GM11168 (cell line): Measurements from ENCODE around the gene CUL4B.
"Not testable (repeated sequence)": the region's sequence is repeated elsewhere in the genome, so short reads cannot be mapped to it uniquely, and the experiment has no call there.

Experiments used
- in situ Hi-C: fragments of 300-500 bp; cut with MboI; formaldehyde crosslinking; loops from one replicate; pipeline ENCODE4 v1.12.0; 2022; ENCODE audit warnings: low sequenced_read_pairs; ENCODE audit not compliant: unreplicated experiment

CUL4B gene

DNA sequence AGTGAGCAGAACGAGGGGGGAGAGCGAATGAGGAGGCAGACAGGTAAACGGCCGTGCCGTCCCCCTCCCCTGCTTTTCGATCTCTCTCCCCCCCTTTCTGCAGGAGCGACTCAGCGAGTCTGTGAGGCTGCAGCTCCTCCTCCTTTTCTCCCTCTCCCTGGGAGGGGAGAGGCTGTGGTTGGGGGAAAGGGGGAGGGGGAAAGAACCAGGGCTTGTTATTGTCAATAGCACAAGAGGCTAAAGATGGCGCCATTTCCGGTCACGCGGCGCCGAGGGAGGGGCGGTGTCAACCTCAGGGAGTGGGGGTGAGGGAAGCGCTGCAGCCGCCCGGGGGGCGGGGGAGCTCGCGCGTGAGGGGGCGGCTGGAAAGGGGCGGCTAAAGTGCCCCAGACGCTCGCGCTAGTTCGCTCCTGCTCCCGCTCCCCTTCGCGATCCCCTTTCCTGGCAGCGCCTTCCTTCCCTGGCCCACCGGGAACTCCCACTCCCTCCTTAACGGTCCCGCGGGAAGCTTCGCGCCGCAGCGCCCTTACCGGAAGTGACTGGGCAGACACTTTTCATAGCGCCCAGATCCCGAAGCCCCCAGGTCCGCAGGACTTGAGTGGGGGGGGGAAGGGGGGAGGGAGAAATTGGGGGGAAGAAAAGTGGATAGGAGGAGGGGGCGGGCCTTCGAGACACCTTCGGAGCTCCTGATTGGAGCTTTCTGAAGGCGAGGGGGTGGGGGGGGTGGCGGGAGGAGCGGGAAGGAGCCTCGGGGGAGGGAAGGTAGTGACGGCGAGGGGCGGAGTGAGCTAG lies at the start of gene CUL4B:
CUL4B (minus strand) TSS at position 121 of the 792 bp plus-strand sequence. CDS start 324 bp downstream, outside the sequence.
- in situ Hi-C loops: loop anchor here (5.0 kb wide), 1 partner anchor 41 kb away; the partner anchor contains the start of gene MCTS1

DNA sequence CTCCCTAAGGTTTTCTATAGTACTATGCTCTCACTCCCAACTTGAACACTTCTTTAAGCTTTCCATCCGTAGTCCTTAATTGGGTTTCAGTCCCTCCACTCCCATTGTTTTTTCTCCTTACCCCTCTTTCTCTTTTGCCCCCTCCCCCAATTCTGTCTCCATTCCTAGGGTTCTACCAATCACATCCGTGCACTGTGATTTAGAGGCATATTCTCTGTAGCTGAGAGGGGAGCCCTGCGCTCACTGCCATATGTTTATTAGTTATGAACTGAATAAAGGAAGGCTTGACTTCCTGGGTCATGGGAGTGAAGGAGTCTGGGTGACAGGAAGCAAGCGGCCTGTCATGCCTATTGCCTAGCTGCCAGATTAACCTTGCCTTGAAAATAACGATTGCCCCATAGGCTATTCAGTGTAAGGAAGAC lies 43.6 kb upstream of the CUL4B start:
- in situ Hi-C loops: loop anchor here (5.0 kb wide), 1 partner anchor 42 kb away; the partner anchor contains the start of gene CUL4B

DNA sequence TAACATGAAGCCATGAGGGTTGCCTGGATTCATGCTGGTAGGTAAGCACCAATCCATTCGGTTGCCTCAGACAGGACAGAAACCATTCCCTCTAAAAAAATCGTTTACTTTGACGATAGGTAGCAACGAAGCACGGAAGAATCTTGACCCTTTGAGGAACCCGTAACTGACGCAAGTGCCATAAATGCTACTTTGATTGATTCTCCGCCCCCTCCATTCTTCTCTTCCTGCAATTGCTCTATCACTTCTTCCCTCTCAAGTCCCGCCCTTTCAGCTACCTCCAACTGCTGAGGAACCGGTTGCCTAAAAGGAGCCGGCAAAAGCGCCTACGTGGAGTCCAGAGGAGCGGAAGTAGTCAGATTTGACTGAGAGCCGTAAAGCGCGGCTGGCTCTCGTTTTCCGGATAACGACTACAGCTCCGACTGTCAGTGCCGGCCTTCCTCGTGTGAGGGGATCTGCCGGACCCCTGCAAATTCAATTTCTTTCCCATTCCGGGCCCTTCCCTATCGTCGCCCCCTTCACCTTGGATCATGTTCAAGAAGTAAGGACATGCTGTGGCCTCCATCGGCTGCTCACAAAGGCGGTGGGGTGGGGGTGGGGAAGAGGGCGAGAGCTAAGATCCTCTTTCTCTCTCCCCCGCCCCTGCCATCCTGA lies 43.1 kb upstream of the CUL4B start, which contains the start of gene MCTS1:
MCTS1 (plus strand) TSS at position 395 of the 654 bp plus-strand sequence; CDS start at position 531, 136 bp downstream.
- in situ Hi-C loops: loop anchor here (5.0 kb wide), 1 partner anchor 42 kb away; the partner anchor contains the start of gene CUL4B

- in situ Hi-C loops: no loop called here
These were observed 24.9 kb upstream of the CUL4B start for GRCh38 chrX:120585702-120586101.

- in situ Hi-C loops: no loop called here
These were observed 14.8 kb upstream of the CUL4B start for GRCh38 chrX:120575379-120576114.

DNA sequence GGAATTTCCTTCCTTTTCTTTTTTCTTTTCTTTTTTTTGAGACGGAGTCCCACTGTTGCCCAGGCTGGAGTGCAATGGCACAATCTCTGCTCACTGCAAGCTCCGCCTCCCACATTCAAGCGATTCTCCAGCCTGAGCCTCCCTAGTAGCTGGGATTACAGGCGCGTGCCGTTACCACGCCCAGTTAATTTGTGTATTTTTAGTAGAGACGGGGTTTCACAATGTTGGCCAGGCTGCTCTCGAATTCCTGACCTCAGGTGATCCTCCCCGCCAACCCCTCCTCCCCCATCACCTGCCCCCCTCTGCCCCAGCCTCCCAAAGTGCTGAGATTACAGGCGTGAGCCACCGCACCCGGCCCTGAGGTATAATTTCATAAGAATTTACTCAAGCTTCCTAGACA lies 13.0 kb upstream of the CUL4B start:
- in situ Hi-C loops: not testable (repeated sequence)

- in situ Hi-C loops: no loop called here
These were observed 9.3 kb upstream of the CUL4B start for GRCh38 chrX:120570011-120570600.

DNA sequence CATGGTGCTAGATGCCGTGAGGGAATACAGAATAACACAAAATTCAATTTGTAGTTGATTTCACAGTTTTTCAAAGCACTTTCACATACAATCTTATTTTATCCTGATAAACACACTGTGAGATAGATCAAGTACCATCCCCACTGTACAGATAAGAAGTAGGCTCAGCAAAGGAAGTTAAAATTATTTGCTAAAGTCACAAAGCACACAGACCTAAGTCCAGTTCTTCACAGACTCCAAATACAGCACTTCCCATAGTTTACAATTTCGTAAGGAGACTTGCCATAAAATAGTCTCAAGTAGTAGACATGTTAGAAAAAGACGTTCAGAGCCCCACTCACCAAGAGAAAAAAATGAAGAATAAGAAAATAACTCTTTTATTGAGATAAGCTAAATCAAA lies 7.8 kb upstream of the CUL4B start:
- in situ Hi-C loops: no loop called here

GRCh38 chrX:120568035-120568434 lies 7.3 kb upstream of the CUL4B start:
- in situ Hi-C loops: no loop called here

DNA sequence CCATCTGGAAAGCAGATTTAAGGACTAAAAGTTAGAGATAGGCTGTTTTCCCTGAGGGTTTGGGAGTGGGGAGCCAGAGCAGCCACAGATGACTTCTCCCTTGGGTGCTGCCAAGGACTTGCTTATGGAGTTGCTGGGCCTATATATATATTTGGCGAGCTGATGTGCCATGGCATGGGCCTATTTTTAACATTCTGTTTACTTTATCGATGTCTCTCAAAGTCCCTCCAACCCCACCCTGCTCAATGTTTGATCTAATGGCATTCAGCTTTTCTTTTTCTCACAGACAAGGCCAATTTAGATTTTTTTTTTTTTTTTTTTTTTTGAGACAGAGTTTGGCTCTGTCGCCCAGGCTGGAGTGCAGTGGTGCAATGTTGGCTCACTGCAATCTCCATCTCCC lies 6.1 kb upstream of the CUL4B start:
- in situ Hi-C loops: no loop called here

GRCh38 chrX:120564925-120565324 lies 4.2 kb upstream of the CUL4B start:
- in situ Hi-C loops: loop anchor here (5.0 kb wide), 1 partner anchor 37 kb away; the partner anchor contains the start of gene MCTS1

DNA sequence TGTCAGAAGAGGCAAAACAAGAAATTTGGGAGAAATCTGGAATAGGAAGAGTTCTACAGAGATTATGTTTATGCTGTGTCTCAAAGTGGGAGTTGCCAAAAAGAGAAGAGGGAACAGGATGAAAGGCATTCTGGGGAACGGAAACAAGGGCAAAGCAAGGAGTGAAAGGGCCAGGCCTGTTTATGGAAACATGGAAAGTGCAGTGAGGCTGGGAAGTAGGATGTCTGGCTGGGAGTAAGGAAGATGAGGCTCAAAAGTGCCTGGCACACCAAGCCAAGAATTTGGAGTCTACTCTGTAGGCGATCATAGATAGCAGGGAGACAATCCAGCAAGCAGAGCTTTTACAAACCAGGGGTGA lies 1.8 kb upstream of the CUL4B start:
- in situ Hi-C loops: loop anchor here (5.0 kb wide), 1 partner anchor 40 kb away; the partner anchor contains the start of gene MCTS1

- in situ Hi-C loops: loop anchor here (5.0 kb wide), 1 partner anchor 40 kb away; the partner anchor contains the start of gene MCTS1
These were observed 1.1 kb upstream of the CUL4B start for GRCh38 chrX:120561634-120562568.

DNA sequence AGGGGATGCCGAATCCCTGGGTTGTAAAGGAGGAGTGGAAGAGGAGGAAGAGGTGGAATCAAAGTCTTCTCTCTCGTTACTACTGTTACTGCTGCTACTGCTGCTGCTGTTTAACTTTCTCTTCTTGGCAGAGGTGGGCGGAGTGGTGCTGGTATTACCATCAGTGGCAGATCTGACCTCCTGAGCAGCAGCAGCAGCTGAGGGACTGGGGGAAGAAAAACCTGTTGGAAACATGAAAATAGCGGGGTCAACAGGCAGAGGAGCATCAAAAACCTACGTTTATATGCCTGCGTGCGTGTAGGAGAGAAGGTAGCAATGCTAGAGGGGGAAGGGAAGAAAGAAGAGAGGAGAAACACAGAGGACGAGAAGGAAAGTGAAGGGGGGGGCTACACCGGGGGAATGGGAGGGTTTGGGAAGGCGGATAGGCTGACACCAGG lies 339 bp downstream of the CUL4B start:
- in situ Hi-C loops: loop anchor here (5.0 kb wide), 1 partner anchor 42 kb away; the partner anchor contains the start of gene MCTS1

DNA sequence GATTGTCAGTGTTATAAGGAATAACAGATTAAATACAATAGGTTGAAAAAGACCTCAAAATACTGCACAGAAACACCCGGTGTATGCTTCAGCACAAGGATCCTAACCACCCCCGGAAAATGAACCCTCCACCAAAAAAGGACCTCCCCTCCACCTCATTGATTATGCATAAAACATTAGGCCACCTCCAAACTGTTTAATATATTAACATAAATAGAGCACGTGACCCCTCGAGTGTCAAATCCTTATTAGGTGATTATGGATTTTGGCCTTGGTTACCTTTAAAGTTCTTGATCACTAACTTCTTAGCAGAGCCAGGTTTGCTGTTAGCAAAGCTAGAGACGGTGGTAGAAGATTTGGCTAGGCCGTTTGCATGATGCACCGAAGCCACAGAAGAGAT lies 958 bp downstream of the CUL4B start:
- in situ Hi-C loops: loop anchor here (5.0 kb wide), 1 partner anchor 42 kb away; the partner anchor contains the start of gene MCTS1

- in situ Hi-C loops: no loop called here
These were observed 4.5 kb downstream of the CUL4B start for GRCh38 chrX:120556251-120556650.

DNA sequence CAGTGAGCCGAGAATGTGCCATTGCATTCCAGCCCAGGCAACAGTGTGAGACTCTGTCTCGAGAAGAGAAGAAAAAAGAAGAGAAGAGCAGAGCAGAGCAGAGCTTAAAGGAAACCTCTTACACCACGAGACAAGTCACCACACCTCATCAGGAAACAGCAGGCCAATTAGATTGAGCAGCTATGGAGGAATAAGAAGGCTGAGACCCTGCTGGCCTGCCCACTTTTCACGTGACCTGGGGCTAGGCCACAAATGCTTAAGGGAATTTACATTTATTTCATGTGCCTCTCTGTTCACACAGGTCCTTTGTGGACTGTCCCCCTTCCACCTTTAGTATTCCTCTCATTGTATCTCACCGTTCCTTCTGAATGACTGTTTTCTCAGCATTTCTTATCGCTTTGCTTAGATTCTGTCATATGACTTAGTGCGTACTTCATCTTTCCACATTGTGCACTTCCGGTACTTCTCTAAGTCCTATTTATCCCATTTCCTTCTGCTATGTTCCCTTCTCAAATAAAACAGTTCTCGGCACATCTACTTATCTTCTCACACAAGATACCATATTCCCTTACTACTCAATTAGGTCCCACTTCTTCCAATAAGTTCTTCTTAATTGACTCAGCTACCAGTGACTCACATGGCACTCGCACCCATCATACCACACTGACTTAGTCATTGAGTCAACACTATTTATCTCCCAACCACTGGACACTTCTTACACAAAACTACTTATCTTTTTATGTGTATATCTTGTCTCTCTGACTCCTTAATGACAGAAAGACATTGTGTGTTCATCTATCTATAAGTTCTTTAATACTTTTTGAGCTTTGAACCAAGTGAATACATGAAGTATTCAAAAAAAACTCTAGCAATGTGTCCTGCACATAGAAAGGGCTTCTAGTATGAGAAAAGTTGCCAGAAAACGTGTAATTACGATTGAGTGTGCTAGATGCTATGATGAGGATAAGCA lies 11.0 kb downstream of the CUL4B start:
- in situ Hi-C loops: no loop called here

- in situ Hi-C loops: no loop called here
These were observed 24.7 kb downstream of the CUL4B start for GRCh38 chrX:120536061-120536460.
